Measurements from ENCODE around the gene ACYP1. TPM values are rescaled to one million over a fixed set of nuclear protein-coding genes. Genes with fewer than 3 reads are reported as not detected.

Gene ACYP1
- total and polyA plus RNA-seq, 2 donors (not counting 3 experiments of a cell fraction or from before 2014, with no cell fraction given): 30.2 to 37.5 TPM

GRCh38 chr14:75067212-75067611 is 3.4 kb upstream of the ACYP1 start:
- intact Hi-C loops (cut with micrococcal nuclease): loop anchor here (5.0 kb wide), 1 partner anchor 65 kb away; the partner anchor contains the start of gene EIF2B2
- dilution Hi-C loops (cut with MboI; ENCODE audit: extremely low pct_ligation_motif_present, low sequenced_read_pairs): no loop called here
- no peak for TF ChIP-seq GATA2 (IDR thresholded peaks at IDR 0.05; ENCODE audit: insufficient read depth, insufficient read length, low read depth, low read length)
- TF ChIP-seq POLR2A (IDR thresholded peaks at IDR 0.05; ENCODE audit: low read depth, low read length): no peak
- TF ChIP-seq POLR2AphosphoS5 (IDR thresholded peaks at IDR 0.05; ENCODE audit: insufficient read depth, low read depth, low read length): no peak
- no peak for TF ChIP-seq JUN (IDR thresholded peaks at IDR 0.05; ENCODE audit: borderline replicate concordance, insufficient read depth, insufficient read length, low read depth)
- TF ChIP-seq FOS (IDR thresholded peaks at IDR 0.05; ENCODE audit: borderline replicate concordance, insufficient read depth, low read length): no peak
- no peak for TF ChIP-seq MYC (IDR thresholded peaks at IDR 0.05; ENCODE audit: low read depth, low read length)
- no peak for TF ChIP-seq EZH2 (IDR thresholded peaks at IDR 0.05; ENCODE audit: borderline replicate concordance, low read depth, low read length, severe bottlenecking)
- TF ChIP-seq CTCF (IDR thresholded peaks at IDR 0.05; ENCODE audit: extremely low read depth in 1 of 2, insufficient read depth in 1 of 2, low read depth in 1 of 2, low read length in 2 of 2): no peak
- no peak for TF ChIP-seq MAX (IDR thresholded peaks at IDR 0.05; ENCODE audit: insufficient read depth, insufficient read length)
- H3K4me2 ChIP-seq (ENCODE audit: insufficient read depth, low read length): no peak overlapping the region
- no peak overlapping the region for H3K9ac ChIP-seq (replicated peaks; ENCODE audit: extremely low read depth, insufficient read depth, low read length)
- H3K27me3 ChIP-seq (ENCODE audit: control insufficient read depth in 2 of 2, insufficient read depth in 2 of 2, low read length in 2 of 2): no peaks in the 10 kb centered on the region
- no peaks in the 10 kb centered on the region for H3K9me3 ChIP-seq (replicated peaks; ENCODE audit: control insufficient read depth, insufficient read depth, low read length)
- H2AFZ ChIP-seq (ENCODE audit: low read depth, low read length): no peak overlapping the region
- no peak overlapping the region for H3K4me3 ChIP-seq (replicated peaks in 1 of 3; ENCODE audit: insufficient read depth in 1 of 3, low read depth in 1 of 3, low read length in 3 of 3)
- POLR2A ChIA-PET: no interaction called here
- no peaks in the 10 kb centered on the region for H4K20me1 ChIP-seq (replicated peaks; ENCODE audit: control insufficient read depth, extremely low read depth, insufficient read depth, low read length)
- CTCF ChIA-PET: interaction anchor here (0.9 kb wide), 2 partner anchors 17 to 21 kb away, joined by 3 to 4 read pairs; no protein-coding TSS in a partner anchor
- DNase-seq (ENCODE audit: low read depth, low spot score) (no peak), FAIRE-seq (no peak)
- H3K36me3 ChIP-seq (ENCODE audit: control insufficient read depth in 2 of 2, extremely low read depth in 1 of 2, insufficient read depth in 2 of 2, low read length in 2 of 2): no peaks in the 10 kb centered on the region
- H3K79me2 ChIP-seq (ENCODE audit: control insufficient read depth, insufficient read depth, low read length): peaks cover 15% of the 10 kb centered on the region
- no peaks in the 10 kb centered on the region for H3K9me1 ChIP-seq (replicated peaks; ENCODE audit: control insufficient read depth, extremely low read depth, insufficient read depth, low read length)
- H3K27ac ChIP-seq (ENCODE audit: insufficient read depth, low read depth, low read length): no peak overlapping the region
- H3K4me1 ChIP-seq (ENCODE audit: control insufficient read depth, extremely low read depth, insufficient read depth, low read length): peaks cover 27% of the 10 kb centered on the region
- BruUV-seq (replicated peaks): no TSS peak
